Ascending aorta (tissue), 2 donors: Measurements from ENCODE around the gene PPP1R3G. TPM values are rescaled to one million over a fixed set of nuclear protein-coding genes. Genes with fewer than 3 reads are reported as not detected.
"Not testable (repeated sequence)": the region's sequence is repeated elsewhere in the genome, so short reads cannot be mapped to it uniquely, and the experiment has no call there.

Source experiments
- DNase-seq, 2 donors: peaks; one replicate each; pipeline ENCODE4 v3.0.0-alpha.2; 2019; ENCODE audit warnings: low spot score in 2 of 2
- H3K27ac ChIP-seq, 2 donors: fragments of 200-600 bp; sonication (generic); one replicate each; pipeline ENCODE4 v1.5.1; 2016 to 2017; ENCODE audit warnings: mild to moderate bottlenecking in 1 of 2
- H3K27me3 ChIP-seq: fragments of 200-600 bp; sonication (generic); one replicate; pipeline ENCODE4 v1.5.1; 2017
- H3K36me3 ChIP-seq, 2 donors: fragments of 200-600 bp; sonication (generic); one replicate each; pipeline ENCODE4 v1.5.1; 2016
- H3K4me1 ChIP-seq, 2 donors: fragments of 200-600 bp; sonication (generic); one replicate each; pipeline ENCODE4 v1.5.1; 2016 to 2017; ENCODE audit warnings: mild to moderate bottlenecking in 1 of 2
- H3K4me3 ChIP-seq, 2 donors: fragments of 200-600 bp; sonication (generic); one replicate each; pipeline ENCODE4 v1.5.1; 2016 to 2017; ENCODE audit warnings: mild to moderate bottlenecking in 1 of 2
- H3K9me3 ChIP-seq, 2 donors: fragments of 200-600 bp; sonication (generic); one replicate each; pipeline ENCODE4 v1.5.1; 2016
- CTCF ChIP-seq, 3 experiments: fragments of 200-600 bp in 2 of 3; fragments of 450-650 bp in 1 of 3; sonication (generic) in 2 of 3; IDR thresholded peaks; one replicate each; pipeline ENCODE4 v1.5.1; 2016 to 2019; ENCODE audit warnings: antibody characterized with exemption in 3 of 3, mild to moderate bottlenecking in 1 of 3, moderate library complexity in 1 of 3
- intact Hi-C: fragments of 100-400 bp; cut with DNase I; formaldehyde crosslinking; loops from one replicate; pipeline ENCODE4 v1.15.1; 2023
- total RNA-seq: library from RNA; depleted of rRNA; stranded (reverse); fragments of >200 nt; gene quantifications from one replicate; pipeline ENCODE4 v1.1.0, GENCODE V29; 2016

The PPP1R3G gene
- total RNA-seq, 1 donor from 2014 or later, result 1.1 TPM

GRCh38 chr6:5054245-5054873 is 30.8 kb upstream of the PPP1R3G start:
- Histone ChIP-seq H3K4me3 (no peak overlapping the region), H3K4me1 (no peaks in the 10 kb centered on the region), H3K27ac (no peak overlapping the region), H3K9me3 (peaks cover 0 to 17% of the 10 kb centered on the region in 2 donors), H3K27me3 (no peaks in the 10 kb centered on the region), H3K36me3 (no peaks in the 10 kb centered on the region)
- TF ChIP-seq CTCF (IDR thresholded peaks at IDR 0.05), result no peak
- no peak for DNase-seq
- intact Hi-C loops, result no loop called here

GRCh38 chr6:5055118-5055517 is 30.0 kb upstream of the PPP1R3G start:
- TF ChIP-seq CTCF (IDR thresholded peaks at IDR 0.05), result no peak
- Histone ChIP-seq H3K36me3 (no peaks in the 10 kb centered on the region), H3K27ac (no peak overlapping the region), H3K4me3 (no peak overlapping the region), H3K27me3 (no peaks in the 10 kb centered on the region), H3K9me3 (peaks cover 0 to 17% of the 10 kb centered on the region in 2 donors), H3K4me1 (no peaks in the 10 kb centered on the region)
- intact Hi-C loops, result no loop called here
- no peak for DNase-seq

- DNase-seq, result no peak
- intact Hi-C loops, result no loop called here
Observed at GRCh38 chr6:5058254-5058653, 26.9 kb upstream of the PPP1R3G start.

GRCh38 chr6:5059036-5059896 is 25.9 kb upstream of the PPP1R3G start:
- Histone ChIP-seq H3K36me3 (no peaks in the 10 kb centered on the region), H3K9me3 (no peaks in the 10 kb centered on the region), H3K4me1 (no peaks in the 10 kb centered on the region), H3K27ac (no peak overlapping the region), H3K27me3 (no peaks in the 10 kb centered on the region), H3K4me3 (no peak overlapping the region)
- no peak for DNase-seq
- no peak for TF ChIP-seq CTCF (IDR thresholded peaks at IDR 0.05)
- intact Hi-C loops, result no loop called here

More at GRCh38 chr6:5058254-5058653, 26.9 kb upstream of the PPP1R3G start:
- H3K27ac ChIP-seq, result no peak overlapping the region
- TF ChIP-seq CTCF (IDR thresholded peaks at IDR 0.05), result no peak
- no peaks in the 10 kb centered on the region for H3K36me3 ChIP-seq
- no peaks in the 10 kb centered on the region for H3K9me3 ChIP-seq
- no peaks in the 10 kb centered on the region for H3K27me3 ChIP-seq
- no peaks in the 10 kb centered on the region for H3K4me1 ChIP-seq
- no peak overlapping the region for H3K4me3 ChIP-seq

- DNase-seq, result not testable (repeated sequence)
Observed at GRCh38 chr6:5060439-5060838, 24.7 kb upstream of the PPP1R3G start.

GRCh38 chr6:5061152-5061551 is 24.0 kb upstream of the PPP1R3G start:
- Histone ChIP-seq H3K27ac (no peak overlapping the region), H3K4me1 (no peaks in the 10 kb centered on the region), H3K4me3 (no peak overlapping the region), H3K27me3 (no peaks in the 10 kb centered on the region), H3K36me3 (no peaks in the 10 kb centered on the region), H3K9me3 (no peaks in the 10 kb centered on the region)
- TF ChIP-seq CTCF (IDR thresholded peaks at IDR 0.05), result no peak
- intact Hi-C loops, result no loop called here
- DNase-seq, result no peak

More at GRCh38 chr6:5060439-5060838, 24.7 kb upstream of the PPP1R3G start:
- H3K9me3 ChIP-seq, H3K36me3 ChIP-seq, H3K27me3 ChIP-seq, intact Hi-C loops, H3K4me1 ChIP-seq, H3K4me3 ChIP-seq, H3K27ac ChIP-seq: not testable (repeated sequence)
